Measurements from ENCODE around the gene HSBP1L1.
A peak's percentile ranks its signal among the peaks of the same experiment; 100 is the strongest.

HSBP1L1 gene

GRCh38 chr18:79945118-79946042, 19.1 kb upstream of the HSBP1L1 start:
- no peak for DNase-seq

- DNase-seq = no peak
These were observed 17.2 kb upstream of the HSBP1L1 start for GRCh38 chr18:79947054-79947755.

- no peak for DNase-seq
These were observed 16.4 kb upstream of the HSBP1L1 start for GRCh38 chr18:79947881-79948610.

DNA sequence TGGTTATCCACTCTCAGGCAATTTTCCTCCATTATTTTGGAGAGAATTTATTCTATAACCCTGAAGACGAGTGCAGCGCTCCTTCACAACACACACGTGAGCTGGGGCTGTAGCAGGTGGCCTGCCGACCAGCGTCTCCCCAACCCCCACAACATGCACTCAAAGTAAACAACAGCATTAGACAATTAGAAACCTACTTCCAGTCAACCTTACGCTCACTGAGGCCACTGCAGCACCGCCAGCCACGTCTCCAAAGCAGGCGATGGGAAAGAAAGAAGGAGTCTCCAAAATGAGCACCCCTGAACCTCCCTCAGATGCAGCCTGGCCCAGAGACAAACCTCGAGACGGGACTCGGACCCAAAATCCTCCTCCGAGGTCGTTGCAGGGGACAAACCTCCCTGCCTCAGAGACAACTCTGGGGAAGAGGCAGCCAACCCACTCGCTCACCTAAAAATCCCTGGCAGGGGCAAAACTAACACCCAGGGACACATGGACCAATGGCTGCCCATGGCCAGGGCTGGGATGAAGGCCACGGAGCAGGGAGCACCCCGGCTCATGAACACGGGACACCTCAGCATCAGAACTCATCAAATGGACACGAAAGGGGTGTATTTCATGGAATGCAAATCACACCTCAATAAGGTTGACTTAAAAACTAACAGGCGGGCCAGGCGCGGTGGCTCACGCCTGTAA, 15.6 kb upstream of the HSBP1L1 start:
- no peak for DNase-seq

DNA sequence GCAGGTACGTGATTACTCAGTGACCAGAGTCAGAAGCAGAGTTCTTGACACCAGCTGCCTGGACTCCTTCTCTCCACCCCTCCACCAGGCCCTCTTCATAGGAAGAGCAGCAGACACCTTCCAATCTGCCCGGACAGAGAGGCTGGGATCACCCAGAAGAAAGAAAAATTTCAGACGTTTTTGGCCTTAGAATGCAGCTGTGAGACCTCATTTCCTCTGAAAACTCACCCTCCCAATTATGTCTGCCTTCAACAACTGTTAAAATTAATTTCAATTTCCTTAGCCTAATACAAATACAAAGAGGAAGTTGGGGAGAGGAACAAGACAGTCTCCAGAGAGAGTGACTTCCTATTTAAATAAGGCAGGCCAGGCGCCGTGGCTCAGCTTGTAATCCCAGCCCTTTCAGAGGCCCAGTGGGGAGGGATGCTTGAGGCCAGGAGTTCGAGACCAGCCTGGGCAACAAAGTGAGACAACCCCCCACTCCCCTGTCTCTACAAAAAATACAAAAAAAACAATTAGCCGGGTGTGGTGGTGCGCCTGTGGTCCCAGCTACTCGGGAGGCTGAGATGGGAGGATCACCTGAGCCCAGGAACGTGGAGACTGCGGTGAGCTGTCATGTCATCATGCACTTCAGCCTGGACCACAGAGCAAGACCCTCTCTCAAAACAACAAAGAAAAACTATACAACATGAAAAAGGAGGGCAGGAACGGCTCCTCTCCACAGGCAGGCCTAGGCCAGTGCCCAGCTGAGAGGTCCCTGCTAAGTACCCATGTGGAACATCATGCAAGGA, 14.6 kb upstream of the HSBP1L1 start:
- DNase-seq = no peak

DNA sequence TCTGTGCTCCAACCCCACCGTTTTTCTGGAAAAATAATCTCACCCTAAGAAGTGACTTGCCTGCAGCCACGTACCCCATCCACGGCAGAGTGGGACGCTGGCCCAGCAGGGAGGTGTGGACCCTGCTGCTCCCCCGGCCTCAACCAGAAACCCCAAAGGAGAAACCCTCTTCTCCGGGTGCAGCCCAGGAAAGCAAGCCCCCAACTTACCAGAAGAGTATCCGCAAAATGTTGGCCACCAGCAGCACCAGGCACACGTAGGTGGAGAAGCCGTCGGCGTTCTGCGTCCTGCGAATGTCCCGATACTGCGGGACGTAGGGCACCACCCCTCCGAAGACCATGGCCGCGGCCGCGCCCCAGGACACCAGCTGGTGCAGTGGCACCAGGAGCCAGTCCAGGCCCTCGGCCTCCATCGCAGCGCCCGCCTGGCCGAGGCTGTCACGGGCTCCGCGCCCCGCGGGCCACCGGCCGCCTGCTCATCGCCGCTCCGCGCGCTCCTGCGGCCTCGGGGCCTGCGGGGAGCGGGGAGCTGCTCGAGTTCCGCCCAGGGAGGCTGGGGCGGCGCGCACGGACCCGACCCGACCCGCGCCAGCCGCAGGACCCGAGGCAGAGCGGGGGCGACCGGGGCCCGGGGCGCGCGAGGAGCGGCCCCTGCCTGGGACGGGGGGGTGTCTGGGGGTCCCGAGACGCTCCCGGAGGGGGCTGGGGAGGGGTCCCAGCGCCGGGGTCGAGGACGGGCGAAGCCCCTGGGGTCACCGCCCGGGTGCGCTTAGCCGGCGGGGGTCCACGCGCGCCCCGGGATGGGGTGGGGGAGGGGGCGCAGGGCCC, 13.7 kb upstream of the HSBP1L1 start:
- DNase-seq = peak; percentile 12

GRCh38 chr18:79951545-79952455, 12.6 kb upstream of the HSBP1L1 start, which contains the start of gene SLC66A2:
SLC66A2 (minus strand) TSS chr18:79951653; CDS start chr18:79950926, 727 bp downstream.
- DNase-seq = peak; percentile 86

GRCh38 chr18:79952456-79952995, 11.9 kb upstream of the HSBP1L1 start:
- DNase-seq = no peak

DNA sequence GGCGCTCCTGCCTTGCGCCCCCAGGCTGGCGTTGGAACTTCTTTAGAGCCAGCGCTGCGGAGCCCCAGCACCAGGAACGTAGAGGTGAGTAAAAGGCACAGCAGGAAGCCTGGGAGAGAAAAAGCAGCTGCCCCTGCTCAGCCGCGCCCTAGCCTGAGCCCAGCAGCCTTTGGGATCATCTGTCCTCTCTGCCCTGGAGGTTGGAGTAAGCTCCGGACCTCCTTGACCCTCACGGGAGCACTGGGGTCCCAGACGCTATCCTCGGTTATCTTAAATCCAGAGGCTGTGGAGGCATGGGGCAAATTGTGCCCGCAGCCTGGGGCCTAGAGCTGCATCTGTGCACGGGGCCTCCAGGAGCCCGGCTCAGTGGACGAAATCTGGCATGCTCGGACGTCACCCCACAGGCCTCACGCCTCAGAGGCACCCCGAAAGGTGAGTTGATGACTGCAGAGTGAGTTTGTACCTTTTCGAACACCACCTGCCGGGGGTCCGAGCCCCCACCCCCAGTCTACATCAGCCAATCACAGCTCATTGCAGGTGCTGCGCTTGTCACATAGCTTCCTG, 11.4 kb upstream of the HSBP1L1 start:
- no peak for DNase-seq

GRCh38 chr18:79953971-79954651, 10.3 kb upstream of the HSBP1L1 start:
- no peak for DNase-seq

DNA sequence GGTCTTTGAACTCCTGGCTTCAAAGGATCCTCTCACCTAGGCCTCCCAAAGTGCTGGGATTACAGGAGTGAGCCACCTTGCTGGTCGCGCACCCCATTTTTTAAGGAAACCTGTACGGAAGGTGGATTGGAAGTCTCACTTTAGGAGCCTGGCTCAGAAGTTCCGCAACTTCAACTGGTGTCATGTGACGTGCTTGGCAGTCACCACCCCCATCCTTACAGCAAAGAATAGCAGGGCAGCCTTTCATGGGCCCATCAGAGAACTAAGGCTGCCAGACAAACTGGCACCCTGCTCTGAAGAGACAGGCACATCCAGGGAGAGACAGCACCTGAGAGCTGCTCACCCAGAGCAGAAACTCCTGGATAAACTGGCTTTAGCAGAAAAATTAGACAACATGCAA, 9.7 kb upstream of the HSBP1L1 start:
- no peak for DNase-seq

DNA sequence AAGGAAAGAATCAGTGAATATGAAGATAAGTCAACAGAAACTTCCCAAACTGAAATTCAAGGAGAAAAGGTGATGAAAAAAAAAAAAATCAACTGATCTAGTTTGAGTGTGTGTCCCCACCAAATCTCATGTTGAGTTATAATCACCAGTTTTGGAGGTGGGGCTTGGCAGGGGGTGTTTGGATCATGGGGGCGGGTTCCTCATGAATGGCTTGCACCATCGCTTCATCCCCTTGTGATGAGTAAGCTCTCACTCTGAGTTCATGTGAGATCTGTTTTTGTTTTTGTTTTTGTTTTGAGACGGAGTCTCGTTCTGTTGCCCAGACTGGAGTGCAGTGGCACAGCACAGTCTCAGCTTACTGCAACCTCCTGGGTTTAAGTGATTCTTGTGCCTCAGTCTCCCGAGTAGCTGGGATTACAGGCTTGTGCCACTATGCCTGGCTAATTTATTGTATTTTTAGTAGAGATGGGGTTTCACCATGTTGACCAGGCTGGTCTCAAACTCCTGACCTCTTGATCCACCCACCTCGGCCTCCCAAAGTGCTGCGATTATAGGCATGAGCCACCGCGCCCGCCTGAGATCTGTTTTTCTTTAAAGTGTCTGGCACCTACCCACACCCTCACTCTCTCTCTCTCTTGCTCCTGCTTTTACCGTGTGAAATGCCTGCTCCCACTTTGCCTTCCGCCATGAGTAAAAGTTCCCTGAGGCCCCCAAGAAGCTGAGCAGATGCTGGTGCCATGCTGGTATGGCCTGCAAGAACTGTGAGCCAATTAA, 9.0 kb upstream of the HSBP1L1 start:
- no peak for DNase-seq

GRCh38 chr18:79956276-79956675, 8.2 kb upstream of the HSBP1L1 start:
- DNase-seq = no peak

- DNase-seq = no peak
These were observed 5.5 kb upstream of the HSBP1L1 start for GRCh38 chr18:79958981-79959380.

DNA sequence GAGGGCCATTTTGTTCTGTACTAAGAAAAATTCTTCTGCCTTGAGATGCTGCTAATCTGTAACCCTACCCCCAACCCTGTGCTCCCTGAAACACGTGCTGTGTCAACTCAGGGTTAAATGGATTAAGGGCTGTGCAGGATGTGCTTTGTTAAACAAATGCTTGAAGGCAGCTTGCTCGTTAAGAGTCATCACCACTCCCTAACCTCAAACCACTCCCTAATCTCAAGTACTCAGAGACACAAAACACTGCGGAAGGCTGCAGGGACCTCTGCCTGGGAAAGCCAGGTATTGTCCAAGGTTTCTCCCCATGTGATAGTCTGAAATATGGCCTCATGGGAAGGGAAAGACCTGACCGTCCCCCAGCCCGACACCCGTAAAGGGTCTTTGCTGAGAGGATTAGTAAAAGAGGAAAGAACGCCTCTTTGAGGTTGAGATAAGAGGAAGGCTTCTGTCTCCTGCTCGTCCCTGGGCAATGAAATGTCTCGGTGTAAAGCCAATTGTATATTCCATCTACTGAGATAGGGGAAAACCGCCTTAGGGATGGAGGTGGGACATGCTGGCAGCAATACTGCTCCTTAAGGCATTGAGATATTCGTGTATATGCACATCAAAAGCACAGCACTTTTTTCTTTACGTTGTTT, 4.2 kb upstream of the HSBP1L1 start:
- peak; percentile 46 for DNase-seq

GRCh38 chr18:79960921-79961526, 3.4 kb upstream of the HSBP1L1 start:
- no peak for DNase-seq
